A673 (cell line): ENCODE results near the gene BSN. TPM values are rescaled to one million over a fixed set of nuclear protein-coding genes. Genes with fewer than 3 reads are reported as not detected.

ENCODE experiments used
- BruUV-seq: library from RNA; stranded (reverse); fragments of 400-500 nt; replicated peaks from 2 replicates; lab custom pipeline; 2021; lab: Mats Ljungman, UMichigan
- CTCF ChIA-PET: fragments of 300-600 bp; sonication (Branson Sonifier 250); formaldehyde crosslinking; loops from one replicate; lab custom pipeline; 2022; ENCODE audit warnings: antibody characterized with exemption; lab: Charles Lee
- POLR2A ChIA-PET: fragments of 300-600 bp; sonication (Branson Sonifier 250); formaldehyde crosslinking; loops from one replicate; lab custom pipeline; 2022; ENCODE audit warnings: antibody characterized with exemption; ENCODE audit not compliant: low non-redundant PET; lab: Charles Lee
- DNase-seq: peaks from one replicate; pipeline ENCODE4 v3.0.0-alpha.2; 2015; ENCODE audit warnings: low spot score
- H3K27ac ChIP-seq: fragments of 200-600 bp; sonication (generic); 2 replicates; pipeline ENCODE4 v1.5.1; 2016; ENCODE audit warnings: mixed run types, low read depth, mild to moderate bottlenecking, mixed read lengths, antibody characterized with exemption, low read length; ENCODE audit not compliant: poor library complexity, severe bottlenecking
- H3K27me3 ChIP-seq: fragments of 200-600 bp; sonication (generic); replicated peaks from 2 replicates; pipeline ENCODE4 v1.6.1; 2017; ENCODE audit warnings: mixed run types, low read depth, mild to moderate bottlenecking, mixed read lengths, antibody characterized with exemption, low read length; ENCODE audit not compliant: insufficient read depth, poor library complexity
- H3K36me3 ChIP-seq: fragments of 200-600 bp; sonication (generic); 2 replicates; pipeline ENCODE4 v1.6.1; 2016; ENCODE audit warnings: mixed run types, mild to moderate bottlenecking, mixed read lengths, antibody characterized with exemption, low read length; ENCODE audit not compliant: insufficient read depth, poor library complexity, severe bottlenecking
- H3K4me1 ChIP-seq: fragments of 200-600 bp; sonication (generic); 2 replicates; pipeline ENCODE4 v1.6.1; 2017; ENCODE audit warnings: mixed run types, mild to moderate bottlenecking, mixed read lengths, antibody characterized with exemption, low read length; ENCODE audit not compliant: insufficient read depth, poor library complexity, severe bottlenecking
- H3K4me3 ChIP-seq: fragments of 200-600 bp; sonication (generic); 2 replicates; pipeline ENCODE4 v1.5.1; 2016; ENCODE audit warnings: low read depth, mixed run types, mild to moderate bottlenecking, mixed read lengths, low read length; ENCODE audit not compliant: poor library complexity, severe bottlenecking
- H3K9me3 ChIP-seq: fragments of 200-600 bp; sonication (generic); 2 replicates; pipeline ENCODE4 v1.6.1; 2016; ENCODE audit warnings: mixed run types, low read depth, mild to moderate bottlenecking, mixed read lengths, antibody characterized with exemption, low read length; ENCODE audit not compliant: poor library complexity, severe bottlenecking
- EZH2 ChIP-seq: fragments of 200-600 bp; sonication (generic); IDR thresholded peaks from 2 replicates; pipeline ENCODE4 v1.6.1; 2017; ENCODE audit warnings: borderline replicate concordance, low read depth, mild to moderate bottlenecking, mixed read lengths, antibody characterized with exemption, low read length; ENCODE audit not compliant: poor library complexity, severe bottlenecking
- intact Hi-C: fragments of 100-400 bp; cut with micrococcal nuclease; formaldehyde crosslinking; loops from one replicate; pipeline ENCODE4 v1.10.0; 2022; ENCODE audit not compliant: unreplicated experiment
- total RNA-seq: library from RNA; stranded (reverse); gene quantifications from 2 replicates; pipeline ENCODE4 v1.2.3, GENCODE V29; 2021
- TF ChIP-seq, protein P1 (sequence below): fragments of 300-800, 200-600 bp; sonication (generic); conservative IDR thresholded peaks from 2 replicates; pipeline ENCODE4 v1.5.1; 2017; ENCODE audit warnings: low read depth, mild to moderate bottlenecking, antibody characterized with exemption, low read length, moderate library complexity, mixed read lengths

BSN gene
- total RNA-seq, 1 experiment from 2014 or later: 1.4 TPM

DNA sequence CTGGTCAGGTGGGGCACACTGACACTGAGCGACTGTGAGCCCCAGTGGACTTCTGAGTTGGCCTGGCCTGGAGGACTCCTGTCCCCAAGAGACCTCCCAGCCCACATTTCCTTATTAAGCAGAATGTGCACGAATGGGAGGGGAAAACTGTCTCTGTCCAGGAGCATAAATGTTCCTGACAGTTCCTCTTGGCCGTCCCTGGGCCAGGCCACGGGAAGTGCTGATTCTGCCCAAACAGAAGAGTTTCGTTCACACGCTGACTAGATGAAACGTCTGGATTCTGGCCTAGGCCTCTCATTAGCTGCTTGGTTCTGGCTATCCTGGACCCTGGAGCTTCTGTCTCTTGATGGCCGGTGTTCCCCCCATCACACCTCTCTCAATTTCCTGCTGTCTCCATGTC, 90.4 kb downstream of the BSN start:
- no peak overlapping the region for H3K27ac ChIP-seq
- TF ChIP-seq EZH2: no peak
- TF ChIP-seq, protein P1, sequence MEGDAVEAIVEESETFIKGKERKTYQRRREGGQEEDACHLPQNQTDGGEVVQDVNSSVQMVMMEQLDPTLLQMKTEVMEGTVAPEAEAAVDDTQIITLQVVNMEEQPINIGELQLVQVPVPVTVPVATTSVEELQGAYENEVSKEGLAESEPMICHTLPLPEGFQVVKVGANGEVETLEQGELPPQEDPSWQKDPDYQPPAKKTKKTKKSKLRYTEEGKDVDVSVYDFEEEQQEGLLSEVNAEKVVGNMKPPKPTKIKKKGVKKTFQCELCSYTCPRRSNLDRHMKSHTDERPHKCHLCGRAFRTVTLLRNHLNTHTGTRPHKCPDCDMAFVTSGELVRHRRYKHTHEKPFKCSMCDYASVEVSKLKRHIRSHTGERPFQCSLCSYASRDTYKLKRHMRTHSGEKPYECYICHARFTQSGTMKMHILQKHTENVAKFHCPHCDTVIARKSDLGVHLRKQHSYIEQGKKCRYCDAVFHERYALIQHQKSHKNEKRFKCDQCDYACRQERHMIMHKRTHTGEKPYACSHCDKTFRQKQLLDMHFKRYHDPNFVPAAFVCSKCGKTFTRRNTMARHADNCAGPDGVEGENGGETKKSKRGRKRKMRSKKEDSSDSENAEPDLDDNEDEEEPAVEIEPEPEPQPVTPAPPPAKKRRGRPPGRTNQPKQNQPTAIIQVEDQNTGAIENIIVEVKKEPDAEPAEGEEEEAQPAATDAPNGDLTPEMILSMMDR: no peak
- no TSS peak for BruUV-seq
- no peaks in the 10 kb centered on the region for H3K27me3 ChIP-seq
- CTCF ChIA-PET: no interaction called here
- intact Hi-C loops: no loop called here
- H3K36me3 ChIP-seq: no peaks in the 10 kb centered on the region
- POLR2A ChIA-PET: no interaction called here
- no peak overlapping the region for H3K4me3 ChIP-seq
- no peaks in the 10 kb centered on the region for H3K9me3 ChIP-seq
- H3K4me1 ChIP-seq: no peaks in the 10 kb centered on the region
- no peak for DNase-seq

DNA sequence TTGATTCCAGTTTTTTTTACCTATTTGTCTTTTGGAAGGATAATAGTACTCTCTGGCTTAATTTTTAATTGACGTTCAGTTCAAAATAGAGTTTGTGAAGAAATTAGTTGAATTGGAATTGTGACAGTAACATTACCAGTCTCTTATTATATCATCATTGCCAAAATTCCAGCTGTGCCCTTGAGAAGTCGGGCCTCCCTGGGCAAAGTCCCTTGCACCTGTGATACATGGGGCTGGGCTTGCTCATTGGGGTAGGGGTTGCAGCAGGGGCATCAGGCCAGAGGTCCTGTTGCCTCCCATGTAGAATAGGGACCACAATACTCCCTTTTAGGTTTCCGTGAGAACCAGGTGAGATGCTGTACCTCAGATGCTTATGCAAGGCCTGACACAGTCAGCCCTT, 92.0 kb downstream of the BSN start:
- no peaks in the 10 kb centered on the region for H3K9me3 ChIP-seq
- no peak overlapping the region for H3K27ac ChIP-seq
- intact Hi-C loops: no loop called here
- no peaks in the 10 kb centered on the region for H3K27me3 ChIP-seq
- no TSS peak for BruUV-seq
- H3K4me1 ChIP-seq: no peaks in the 10 kb centered on the region
- ChIA-PET POLR2A (no interaction called here), CTCF (no interaction called here)
- TF ChIP-seq EZH2: no peak
- TF ChIP-seq, protein P1: no peak
- H3K36me3 ChIP-seq: no peaks in the 10 kb centered on the region
- no peak overlapping the region for H3K4me3 ChIP-seq
- no peak for DNase-seq

DNA sequence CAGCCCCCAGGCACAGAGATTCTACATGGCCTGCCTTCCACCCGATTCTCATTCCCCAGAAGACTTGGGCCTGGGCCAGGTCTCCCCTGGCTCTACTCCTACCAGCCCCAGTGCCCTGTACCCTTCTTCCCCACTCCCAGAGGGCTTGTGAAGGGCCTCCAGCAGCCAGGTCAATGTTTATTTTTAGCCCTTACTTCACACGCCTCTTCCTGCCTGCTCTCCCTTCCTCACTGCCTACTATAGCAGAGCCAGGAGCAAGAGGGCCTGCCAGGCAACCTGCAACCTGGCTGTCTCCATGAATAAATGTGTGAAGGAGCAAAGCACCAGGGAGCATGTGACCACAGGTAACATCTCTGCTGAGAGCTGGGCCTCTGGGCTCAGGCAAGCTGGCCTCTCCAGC, 93.5 kb downstream of the BSN start:
- ChIA-PET POLR2A (no interaction called here), CTCF (no interaction called here)
- no TSS peak for BruUV-seq
- Histone ChIP-seq H3K27me3 (no peaks in the 10 kb centered on the region), H3K36me3 (no peaks in the 10 kb centered on the region), H3K4me1 (no peaks in the 10 kb centered on the region), H3K4me3 (no peak overlapping the region), H3K9me3 (no peaks in the 10 kb centered on the region), H3K27ac (no peak overlapping the region)
- TF ChIP-seq, protein P1: no peak
- TF ChIP-seq EZH2: no peak
- DNase-seq: no peak
- intact Hi-C loops: no loop called here
